NCI-H2196 (cell line): Measurements from ENCODE around the gene MYO3B.
"Not testable (repeated sequence)": the region's sequence is repeated elsewhere in the genome, so short reads cannot be mapped to it uniquely, and the experiment has no call there.

Experiments used
- DNase-seq: peaks from one replicate; lab custom pipeline; 2025; ENCODE audit not compliant: unreplicated experiment; lab: John Stamatoyannopoulos, UW

MYO3B gene

GRCh38 chr2:170255971-170256370, 78.0 kb downstream of the MYO3B start:
- DNase-seq: no peak

GRCh38 chr2:170258382-170258781, 80.4 kb downstream of the MYO3B start:
- no peak for DNase-seq

DNA sequence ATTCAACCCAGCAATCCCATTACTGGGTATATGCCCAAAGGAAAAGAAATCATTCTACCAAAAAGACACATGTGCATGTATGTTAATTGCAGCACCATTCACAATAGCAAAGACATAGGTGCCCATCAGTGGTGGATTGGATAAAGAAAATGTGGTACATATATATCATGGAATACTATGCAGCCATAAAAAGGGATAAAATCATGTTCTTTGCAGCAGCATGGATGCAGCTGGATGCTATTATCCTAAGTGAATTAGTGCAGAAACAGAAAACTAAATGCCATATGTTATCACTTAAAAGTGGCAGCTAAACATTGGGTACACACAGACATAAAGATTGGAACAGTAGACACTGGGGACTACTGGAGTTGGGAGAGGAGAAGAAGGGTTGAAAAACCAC, 82.2 kb downstream of the MYO3B start:
- DNase-seq: no peak

- DNase-seq: no peak
Measured at GRCh38 chr2:170261566-170261965, 83.6 kb downstream of the MYO3B start.

- DNase-seq: no peak
Measured at GRCh38 chr2:170262343-170262742, 84.4 kb downstream of the MYO3B start.

GRCh38 chr2:170262806-170263205, 84.9 kb downstream of the MYO3B start:
- no peak for DNase-seq

DNA sequence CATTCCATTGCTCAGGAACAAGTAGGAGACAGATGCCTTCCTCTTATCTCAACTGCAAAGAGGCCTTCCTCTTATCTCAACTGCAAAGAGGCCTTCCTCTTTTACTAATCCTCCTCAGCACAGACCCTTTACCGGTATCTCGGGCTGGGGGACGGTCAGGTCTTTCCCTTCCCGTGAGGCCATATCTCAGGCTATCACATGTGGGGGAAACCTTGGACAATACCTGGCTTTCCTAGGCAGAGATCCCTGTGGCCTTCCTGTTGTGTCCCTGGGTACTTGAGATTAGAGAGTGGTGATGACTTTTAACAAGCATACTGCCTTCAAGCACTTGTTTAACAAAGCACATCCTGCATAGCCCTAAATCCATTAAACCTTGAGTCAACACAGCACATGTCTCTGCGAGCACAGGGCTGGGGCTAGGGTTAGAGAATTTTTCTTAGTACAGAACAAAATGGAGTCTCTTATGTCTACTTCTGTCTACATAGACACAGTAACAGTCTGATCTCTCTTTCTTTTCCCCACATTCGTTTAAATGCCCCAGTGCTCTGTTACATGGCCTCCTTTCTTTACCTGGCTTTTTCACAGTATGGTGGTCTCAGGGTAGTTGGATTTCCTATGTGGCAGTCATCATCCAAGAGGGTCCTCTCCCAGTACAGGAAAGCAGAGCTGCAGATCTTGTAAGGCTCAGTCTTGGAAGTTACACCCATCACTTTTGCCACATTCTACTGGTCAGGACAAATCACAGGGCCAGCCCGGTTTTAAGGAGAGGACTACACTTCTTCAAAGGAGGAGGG, 86.0 kb downstream of the MYO3B start:
- not testable (repeated sequence) for DNase-seq

- no peak for DNase-seq
Measured at GRCh38 chr2:170264522-170264860, 86.5 kb downstream of the MYO3B start.

GRCh38 chr2:170264865-170265264, 86.9 kb downstream of the MYO3B start:
- no peak for DNase-seq

GRCh38 chr2:170265321-170265720, 87.4 kb downstream of the MYO3B start:
- no peak for DNase-seq

- no peak for DNase-seq
Measured at GRCh38 chr2:170266358-170266757, 88.4 kb downstream of the MYO3B start.

GRCh38 chr2:170267071-170267470, 89.1 kb downstream of the MYO3B start:
- DNase-seq: no peak

- no peak for DNase-seq
Measured at GRCh38 chr2:170270278-170270864, 92.4 kb downstream of the MYO3B start.

DNA sequence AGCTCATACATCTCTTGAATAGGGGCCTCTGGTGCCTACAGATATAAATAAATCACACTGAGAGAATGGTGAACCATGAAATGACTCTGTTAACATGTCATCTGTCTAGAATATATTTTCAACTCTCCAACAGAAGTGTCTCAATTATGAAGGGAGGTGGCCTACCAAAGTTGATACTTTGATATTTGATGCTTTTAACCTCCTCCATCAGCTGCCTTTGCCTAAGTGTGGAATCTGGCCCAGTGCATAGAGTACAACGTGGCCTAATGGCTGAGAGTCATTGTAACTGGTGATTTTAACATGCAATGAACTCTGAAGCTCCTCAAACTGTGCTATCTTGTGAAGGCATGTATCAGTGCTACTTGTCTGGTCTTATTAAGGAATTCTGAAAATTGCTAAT, 93.4 kb downstream of the MYO3B start:
- DNase-seq: peak; percentile 38

DNA sequence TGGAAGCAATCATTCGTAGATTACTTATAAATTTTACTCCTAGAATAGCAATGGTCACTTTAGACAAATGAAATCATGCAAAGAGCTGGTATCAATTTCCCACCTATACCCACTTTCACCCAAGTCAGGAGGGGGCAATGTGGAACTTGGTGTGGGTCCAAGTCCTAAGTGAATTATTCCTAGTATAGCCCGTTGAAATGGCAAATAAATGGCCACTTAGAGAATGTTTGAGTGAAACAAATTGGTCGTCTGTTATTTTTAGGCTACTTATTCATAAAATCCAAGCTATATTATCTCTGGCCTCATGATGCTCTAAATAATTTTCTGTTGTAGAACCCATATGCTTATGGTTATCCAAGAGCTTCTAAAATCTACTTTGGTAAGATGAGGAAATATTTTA, 98.1 kb downstream of the MYO3B start:
- no peak for DNase-seq

GRCh38 chr2:170276925-170277629, 99.1 kb downstream of the MYO3B start:
- DNase-seq: no peak

DNA sequence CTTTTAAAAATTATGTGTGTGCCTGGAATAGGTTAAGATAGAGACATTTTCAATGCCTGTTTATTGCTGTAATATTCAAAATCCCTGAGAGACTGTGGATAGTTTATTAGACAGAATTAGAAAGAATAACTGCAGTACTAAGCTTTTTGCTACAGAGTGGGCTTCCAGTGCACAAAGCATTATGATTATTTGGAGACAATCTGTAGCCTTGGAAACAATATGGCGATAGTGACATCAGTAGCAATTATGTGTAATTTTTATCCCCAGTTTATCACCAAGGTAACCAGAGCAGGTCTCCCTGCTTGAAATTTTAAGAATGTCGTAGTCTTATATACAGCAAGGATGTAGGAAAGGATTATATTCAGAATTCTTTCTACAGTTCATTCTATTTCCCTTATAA, 100.0 kb downstream of the MYO3B start:
- no peak for DNase-seq

- not testable (repeated sequence) for DNase-seq
Measured at GRCh38 chr2:170279615-170280014, 101.7 kb downstream of the MYO3B start.

DNA sequence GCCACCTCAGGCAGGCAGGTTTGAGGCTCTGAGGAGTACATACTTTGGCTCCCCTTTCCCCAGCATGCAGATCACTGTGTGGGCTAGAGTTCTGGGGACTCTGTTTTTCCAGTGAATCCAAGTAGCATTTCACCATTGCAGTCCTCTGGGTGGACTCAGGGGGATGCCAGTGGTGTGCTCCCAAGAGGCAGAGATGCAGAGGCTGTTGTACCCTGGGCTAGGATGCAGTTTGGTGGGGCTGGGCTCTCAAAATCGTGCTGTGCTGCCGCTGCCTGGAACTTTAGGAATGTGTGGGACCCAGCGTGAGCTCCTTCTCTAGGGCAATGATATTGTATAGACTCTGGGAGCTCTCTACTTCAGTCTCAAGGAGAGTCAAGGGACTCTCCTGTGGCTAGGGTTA, 104.9 kb downstream of the MYO3B start:
- DNase-seq: no peak

- DNase-seq: no peak
Measured at GRCh38 chr2:170284205-170284604, 106.3 kb downstream of the MYO3B start.

DNA sequence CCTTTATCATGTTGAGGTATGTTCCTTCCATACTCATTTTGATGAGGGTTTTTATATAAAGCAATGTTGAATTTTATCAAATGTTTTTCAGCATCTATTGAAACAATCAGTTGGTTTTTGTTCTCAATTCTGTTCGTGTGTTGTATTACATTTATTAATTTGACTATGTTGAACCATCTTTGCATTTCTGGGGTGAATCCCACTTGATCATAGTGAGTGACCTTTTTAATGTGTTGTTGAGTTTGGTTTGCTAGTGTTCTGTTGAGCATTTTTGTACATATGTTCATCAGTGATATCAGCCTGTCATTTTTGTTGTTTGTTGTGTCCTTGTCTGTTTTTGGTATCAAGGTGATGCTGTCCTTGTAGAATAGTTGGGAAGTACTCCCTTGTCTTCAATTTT, 110.9 kb downstream of the MYO3B start:
- no peak for DNase-seq

- no peak for DNase-seq
Measured at GRCh38 chr2:170291474-170291873, 113.5 kb downstream of the MYO3B start.
